Activated naive CD8-positive, alpha-beta T cell treated with anti-CD3 and anti-CD28 coated beads, Interleukin-2, amount 50 U/mL, for 24 hours (primary cell): ENCODE measurements around the gene REEP5.

Experiments used
- ATAC-seq: fragments of 150-1000 bp; cut with Tn5 transposase; one replicate; pipeline ENCODE4 v1.10.0; 2021
- DNase-seq: peaks from one replicate; pipeline ENCODE4 v3.0.0; 2021
- H3K27ac Mint-ChIP-seq: one replicate; pipeline ENCODE4 v1.8.0; 2021; ENCODE audit warnings: mild to moderate bottlenecking, mixed read lengths
- H3K27me3 Mint-ChIP-seq: one replicate; pipeline ENCODE4 v1.8.0; 2021; ENCODE audit warnings: mixed read lengths
- H3K36me3 Mint-ChIP-seq: one replicate; pipeline ENCODE4 v1.8.0; 2021; ENCODE audit warnings: low read depth, mixed read lengths
- H3K4me1 Mint-ChIP-seq: one replicate; pipeline ENCODE4 v1.8.0; 2021; ENCODE audit warnings: mixed read lengths
- H3K4me3 Mint-ChIP-seq: one replicate; pipeline ENCODE4 v1.8.0; 2021; ENCODE audit warnings: mild to moderate bottlenecking, moderate library complexity, mixed read lengths
- H3K9me3 Mint-ChIP-seq: one replicate; pipeline ENCODE4 v1.8.0; 2021; ENCODE audit warnings: mixed read lengths

REEP5 gene

GRCh38 chr5:112885001-112885400 lies 37.0 kb downstream of the REEP5 start:
- DNase-seq: no peak
- H3K4me3 Mint-ChIP-seq: no peak overlapping the region
- peaks cover 46% of the 10 kb centered on the region for H3K36me3 Mint-ChIP-seq
- peaks cover 32% of the 10 kb centered on the region for H3K4me1 Mint-ChIP-seq
- H3K27me3 Mint-ChIP-seq: no peaks in the 10 kb centered on the region
- ATAC-seq: no peak
- no peak overlapping the region for H3K27ac Mint-ChIP-seq
- peaks cover 5% of the 10 kb centered on the region for H3K9me3 Mint-ChIP-seq

GRCh38 chr5:112883192-112883591 lies 38.8 kb downstream of the REEP5 start:
- DNase-seq (no peak), ATAC-seq (no peak)
- H3K36me3 Mint-ChIP-seq: peaks cover 44% of the 10 kb centered on the region
- no peaks in the 10 kb centered on the region for H3K9me3 Mint-ChIP-seq
- H3K27me3 Mint-ChIP-seq: no peaks in the 10 kb centered on the region
- no peak overlapping the region for H3K4me3 Mint-ChIP-seq
- H3K27ac Mint-ChIP-seq: no peak overlapping the region
- H3K4me1 Mint-ChIP-seq: peaks cover 35% of the 10 kb centered on the region

- H3K4me3 Mint-ChIP-seq: no peak overlapping the region
- H3K4me1 Mint-ChIP-seq: peaks cover 31% of the 10 kb centered on the region
- peaks cover 33% of the 10 kb centered on the region for H3K36me3 Mint-ChIP-seq
- H3K27me3 Mint-ChIP-seq: no peaks in the 10 kb centered on the region
- H3K27ac Mint-ChIP-seq: peak overlapping the region; percentile 23
- DNase-seq (no peak), ATAC-seq (no peak)
- H3K9me3 Mint-ChIP-seq: no peaks in the 10 kb centered on the region
Measured at GRCh38 chr5:112880219-112880964, 41.6 kb downstream of the REEP5 start.

GRCh38 chr5:112878760-112879159 lies 43.3 kb downstream of the REEP5 start:
- ATAC-seq (peak; percentile 92), DNase-seq (peak; percentile 28)
- Mint-ChIP-seq H3K4me1 (peaks cover 35% of the 10 kb centered on the region), H3K27ac (peak overlapping the region; percentile 86), H3K36me3 (peaks cover 30% of the 10 kb centered on the region), H3K9me3 (no peaks in the 10 kb centered on the region), H3K4me3 (peak overlapping the region; percentile 13), H3K27me3 (no peaks in the 10 kb centered on the region)

GRCh38 chr5:112878101-112878500 lies 43.9 kb downstream of the REEP5 start:
- DNase-seq (no peak), ATAC-seq (no peak)
- peaks cover 38% of the 10 kb centered on the region for H3K4me1 Mint-ChIP-seq
- H3K9me3 Mint-ChIP-seq: no peaks in the 10 kb centered on the region
- peaks cover 35% of the 10 kb centered on the region for H3K36me3 Mint-ChIP-seq
- H3K27ac Mint-ChIP-seq: peak overlapping the region; percentile 30
- no peaks in the 10 kb centered on the region for H3K27me3 Mint-ChIP-seq
- H3K4me3 Mint-ChIP-seq: no peak overlapping the region

GRCh38 chr5:112876362-112876761 lies 45.7 kb downstream of the REEP5 start:
- ATAC-seq (no peak), DNase-seq (no peak)
- Mint-ChIP-seq H3K4me3 (no peak overlapping the region), H3K4me1 (peaks cover 36% of the 10 kb centered on the region), H3K36me3 (peaks cover 40% of the 10 kb centered on the region), H3K9me3 (no peaks in the 10 kb centered on the region), H3K27ac (no peak overlapping the region), H3K27me3 (no peaks in the 10 kb centered on the region)

GRCh38 chr5:112870966-112871365 lies 51.1 kb downstream of the REEP5 start:
- no peak overlapping the region for H3K4me3 Mint-ChIP-seq
- H3K27me3 Mint-ChIP-seq: no peaks in the 10 kb centered on the region
- DNase-seq (no peak), ATAC-seq (no peak)
- H3K27ac Mint-ChIP-seq: no peak overlapping the region
- H3K4me1 Mint-ChIP-seq: peaks cover 37% of the 10 kb centered on the region
- H3K36me3 Mint-ChIP-seq: peaks cover 55% of the 10 kb centered on the region
- no peaks in the 10 kb centered on the region for H3K9me3 Mint-ChIP-seq

- Mint-ChIP-seq H3K9me3 (no peaks in the 10 kb centered on the region), H3K27me3 (no peaks in the 10 kb centered on the region), H3K27ac (peak overlapping the region; percentile 22), H3K4me3 (no peak overlapping the region), H3K4me1 (peaks cover 37% of the 10 kb centered on the region), H3K36me3 (peaks cover 58% of the 10 kb centered on the region)
- no peak for ATAC-seq
- no peak for DNase-seq
Measured at GRCh38 chr5:112869948-112870347, 52.1 kb downstream of the REEP5 start.

- Mint-ChIP-seq H3K4me3 (no peak overlapping the region), H3K36me3 (peaks cover 52% of the 10 kb centered on the region), H3K27ac (peak overlapping the region; percentile 69), H3K4me1 (peaks cover 48% of the 10 kb centered on the region), H3K27me3 (no peaks in the 10 kb centered on the region), H3K9me3 (no peaks in the 10 kb centered on the region)
- ATAC-seq (no peak), DNase-seq (no peak)
Measured at GRCh38 chr5:112867411-112867810, 54.6 kb downstream of the REEP5 start.

- Mint-ChIP-seq H3K4me1 (peaks cover 54% of the 10 kb centered on the region), H3K27me3 (no peaks in the 10 kb centered on the region), H3K36me3 (peaks cover 52% of the 10 kb centered on the region), H3K27ac (peak overlapping the region; percentile 69), H3K4me3 (no peak overlapping the region), H3K9me3 (no peaks in the 10 kb centered on the region)
- DNase-seq (no peak), ATAC-seq (no peak)
Measured at GRCh38 chr5:112866739-112867138, 55.3 kb downstream of the REEP5 start.

GRCh38 chr5:112865128-112865527 lies 56.9 kb downstream of the REEP5 start:
- Mint-ChIP-seq H3K27me3 (no peaks in the 10 kb centered on the region), H3K36me3 (peaks cover 45% of the 10 kb centered on the region), H3K27ac (no peak overlapping the region), H3K4me1 (peaks cover 61% of the 10 kb centered on the region), H3K4me3 (no peak overlapping the region), H3K9me3 (no peaks in the 10 kb centered on the region)
- no peak for DNase-seq
- ATAC-seq: no peak

- Mint-ChIP-seq H3K9me3 (no peaks in the 10 kb centered on the region), H3K27me3 (peaks cover 1% of the 10 kb centered on the region), H3K4me3 (peak overlapping the region; percentile 96), H3K27ac (peak overlapping the region; percentile 68), H3K36me3 (peaks cover 35% of the 10 kb centered on the region), H3K4me1 (peaks cover 48% of the 10 kb centered on the region)
- ATAC-seq: no peak
- DNase-seq: no peak
Measured at GRCh38 chr5:112863549-112863948, 58.5 kb downstream of the REEP5 start.

GRCh38 chr5:112862085-112862484 lies 59.9 kb downstream of the REEP5 start:
- H3K27ac Mint-ChIP-seq: peak overlapping the region; percentile 99
- ATAC-seq (no peak), DNase-seq (no peak)
- no peaks in the 10 kb centered on the region for H3K9me3 Mint-ChIP-seq
- H3K27me3 Mint-ChIP-seq: peaks cover 3% of the 10 kb centered on the region
- peaks cover 25% of the 10 kb centered on the region for H3K36me3 Mint-ChIP-seq
- peaks cover 41% of the 10 kb centered on the region for H3K4me1 Mint-ChIP-seq
- peak overlapping the region; percentile 96 for H3K4me3 Mint-ChIP-seq

GRCh38 chr5:112861638-112861985 lies 60.4 kb downstream of the REEP5 start:
- H3K4me3 Mint-ChIP-seq: peak overlapping the region; percentile 96
- H3K36me3 Mint-ChIP-seq: peaks cover 20% of the 10 kb centered on the region
- H3K27ac Mint-ChIP-seq: peak overlapping the region; percentile 99
- DNase-seq (no peak), ATAC-seq (no peak)
- H3K9me3 Mint-ChIP-seq: no peaks in the 10 kb centered on the region
- H3K4me1 Mint-ChIP-seq: peaks cover 36% of the 10 kb centered on the region
- peaks cover 4% of the 10 kb centered on the region for H3K27me3 Mint-ChIP-seq

- H3K27ac Mint-ChIP-seq: peak within 1 kb of the TSS; percentile 99
- DNase-seq: peak; percentile 90
- no peaks in the 10 kb centered on the region for H3K9me3 Mint-ChIP-seq
- peaks cover 35% of the 10 kb centered on the region for H3K4me1 Mint-ChIP-seq
- peaks cover 19% of the 10 kb centered on the region for H3K36me3 Mint-ChIP-seq
- peak; percentile 98 for ATAC-seq
- peaks cover 7% of the 10 kb centered on the region for H3K27me3 Mint-ChIP-seq
- peak within 1 kb of the TSS; percentile 96 for H3K4me3 Mint-ChIP-seq
Measured at GRCh38 chr5:112860929-112861637, 60.9 kb downstream of the REEP5 start, which contains the start of gene SRP19. SRP19 (plus strand) TSS chr5:112861287; CDS start chr5:112861377, 90 bp downstream.
